GM23248 (cell line): ENCODE results near the gene NOP53. TPM values are rescaled to one million over a fixed set of nuclear protein-coding genes. Genes with fewer than 3 reads are reported as not detected.
A peak's percentile ranks its signal among the peaks of the same experiment; 100 is the strongest.
"Not testable (repeated sequence)": the region's sequence is repeated elsewhere in the genome, so short reads cannot be mapped to it uniquely, and the experiment has no call there.

ENCODE experiments used
- DNase-seq: peaks from one replicate; pipeline ENCODE4 v3.0.0-alpha.2; 2015
- H2AFZ ChIP-seq: fragments of 200-600 bp; sonication (generic); 2 replicates; pipeline ENCODE4 v1.6.1; 2016; ENCODE audit warnings: antibody characterized with exemption
- H3F3A ChIP-seq: fragments of 200-600 bp; sonication (generic); 2 replicates; pipeline ENCODE4 v1.6.1; 2016; ENCODE audit warnings: mild to moderate bottlenecking, antibody characterized with exemption, mixed run types; ENCODE audit not compliant: insufficient read depth
- H3K27ac ChIP-seq: fragments of 200-600 bp; sonication (generic); 2 replicates; pipeline ENCODE4 v1.5.1; 2016; ENCODE audit warnings: mild to moderate bottlenecking
- H3K27me3 ChIP-seq: fragments of 200-600 bp; sonication (generic); replicated peaks from 2 replicates; pipeline ENCODE4 v1.6.1; 2016; ENCODE audit warnings: mild to moderate bottlenecking; ENCODE audit not compliant: insufficient read depth
- H3K36me3 ChIP-seq: fragments of 200-600 bp; sonication (generic); 2 replicates; pipeline ENCODE4 v1.6.1; 2016; ENCODE audit warnings: low read depth, mild to moderate bottlenecking
- H3K4me1 ChIP-seq: fragments of 200-600 bp; sonication (generic); 2 replicates; pipeline ENCODE4 v1.6.1; 2016; ENCODE audit warnings: mild to moderate bottlenecking; ENCODE audit not compliant: insufficient read depth
- H3K4me2 ChIP-seq: fragments of 200-600 bp; sonication (generic); one replicate; pipeline ENCODE4 v1.6.1; 2016; ENCODE audit warnings: mild to moderate bottlenecking; ENCODE audit not compliant: unreplicated experiment
- H3K4me3 ChIP-seq: fragments of 200-600 bp; sonication (generic); 2 replicates; pipeline ENCODE4 v1.5.1; 2016; ENCODE audit warnings: mild to moderate bottlenecking
- H3K79me2 ChIP-seq: fragments of 200-600 bp; sonication (generic); 2 replicates; pipeline ENCODE4 v1.6.1; 2016; ENCODE audit warnings: mild to moderate bottlenecking; ENCODE audit not compliant: insufficient read depth
- H3K9ac ChIP-seq: fragments of 200-600 bp; sonication (generic); 2 replicates; pipeline ENCODE4 v1.6.1; 2016; ENCODE audit warnings: mild to moderate bottlenecking
- H3K9me2 ChIP-seq: fragments of 200-600 bp; sonication (generic); 2 replicates; pipeline ENCODE4 v1.6.1; 2016; ENCODE audit warnings: mixed run types, mild to moderate bottlenecking, moderate library complexity; ENCODE audit not compliant: insufficient read depth
- H3K9me3 ChIP-seq: fragments of 200-600 bp; sonication (generic); one replicate; pipeline ENCODE4 v1.6.1; 2017; ENCODE audit warnings: low read depth
- H4K20me1 ChIP-seq: fragments of 200-600 bp; sonication (generic); 2 replicates; pipeline ENCODE4 v1.6.0; 2016; ENCODE audit not compliant: insufficient read depth
- EZH2 ChIP-seq: fragments of 200-600 bp; sonication (generic); IDR thresholded peaks from 2 replicates; pipeline ENCODE4 v1.6.1; 2018; ENCODE audit warnings: antibody characterized with exemption, mild to moderate bottlenecking; ENCODE audit not compliant: insufficient read depth, poor library complexity, severe bottlenecking
- EZH2phosphoT487 ChIP-seq: fragments of 200-600 bp; sonication (generic); IDR thresholded peaks from 2 replicates; pipeline ENCODE4 v1.6.1; 2018; ENCODE audit warnings: antibody characterized with exemption, moderate library complexity, mild to moderate bottlenecking, low read depth; ENCODE audit not compliant: insufficient read depth
- WGBS, 2 experiments: methylation state at CpG; one replicate each; pipeline ENCODE4 v1.1.6; 2015 to 2017; ENCODE audit warnings: low lambda C conversion rate in 2 of 2, low coverage in 1 of 2; ENCODE audit errors: missing lambda C conversion rate in 2 of 2; 5-methylcytosine and 5-hydroxymethylcytosine counted together
- in situ Hi-C: fragments of 300-500 bp; cut with MboI; formaldehyde crosslinking; loops from 2 replicates; pipeline ENCODE4 v1.15.0; 2020
- polyA plus RNA-seq: library from polyadenylated mRNA; unstranded; fragments of >200 nt; fragmentation: Nextera tagmentation; extraction: Ambion mirVana; gene quantifications from 2 replicates; pipeline ENCODE4 v1.2.1, GENCODE V29; 2016
- total RNA-seq: library from RNA; depleted of rRNA; stranded (reverse); fragments of >200 nt; shearing (Covaris generic); gene quantifications from 2 replicates; pipeline ENCODE4 v1.2.3, GENCODE V29; 2014

The NOP53 gene
- total and polyA plus RNA-seq, 2 experiments from 2014 or later = 40.7 to 62.8 TPM

DNA sequence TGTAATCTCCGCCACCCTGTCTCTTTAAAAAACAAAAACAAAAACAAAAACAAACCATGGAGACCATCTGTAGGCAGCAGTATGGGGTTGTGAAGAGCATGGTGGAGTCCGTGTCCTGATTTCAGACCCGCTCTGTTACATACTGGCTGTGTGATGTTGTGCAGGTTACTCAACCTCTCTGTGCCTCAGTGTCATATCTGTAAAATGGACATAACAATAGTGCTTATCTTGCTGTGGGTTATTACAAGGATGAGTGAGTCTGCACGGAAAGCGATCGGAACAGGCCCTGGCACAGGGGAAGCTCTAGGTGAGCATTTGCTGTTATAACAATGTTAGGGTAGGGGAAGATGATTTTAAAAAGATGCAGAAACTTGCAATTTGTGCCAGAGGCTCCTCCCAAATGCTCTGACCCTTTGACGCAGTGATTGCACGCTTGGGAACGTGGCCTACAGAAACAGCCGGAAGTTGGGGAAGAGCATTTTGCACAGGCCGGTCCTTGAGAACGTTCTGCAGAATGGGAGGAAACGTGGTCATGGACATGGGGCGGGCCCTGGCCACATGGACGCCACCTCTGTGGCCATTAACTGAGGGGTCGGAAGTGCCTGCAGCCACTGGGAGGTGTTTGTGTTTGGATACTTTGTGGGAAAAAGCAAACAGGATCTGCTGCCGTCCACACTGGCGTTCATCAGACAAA lies 17.4 kb downstream of the NOP53 start:
- no peak overlapping the region for H3K4me3 ChIP-seq
- no peak overlapping the region for H3K27ac ChIP-seq
- H3K27me3 ChIP-seq = no peaks in the 10 kb centered on the region
- H4K20me1 ChIP-seq = no peaks in the 10 kb centered on the region
- peak; percentile 44 for DNase-seq
- no peaks in the 10 kb centered on the region for H3K9me3 ChIP-seq
- 50 to 51% methylated on average over 18 of the region's 18 CpGs for WGBS, 2 experiments
- no peaks in the 10 kb centered on the region for H3K4me1 ChIP-seq
- H3F3A ChIP-seq = peaks cover 6% of the 10 kb centered on the region; the same call in 1 of the 2 replicates
- no peak for TF ChIP-seq EZH2phosphoT487
- no peak for TF ChIP-seq EZH2
- H3K9me2 ChIP-seq = no peaks in the 10 kb centered on the region
- in situ Hi-C loops = no loop called here
- no peak overlapping the region for H3K4me2 ChIP-seq
- no peak overlapping the region for H3K9ac ChIP-seq
- H2AFZ ChIP-seq = no peak overlapping the region
- H3K79me2 ChIP-seq = no peaks in the 10 kb centered on the region
- H3K36me3 ChIP-seq = peaks cover 13% of the 10 kb centered on the region; the same call in 1 of the 2 replicates

DNA sequence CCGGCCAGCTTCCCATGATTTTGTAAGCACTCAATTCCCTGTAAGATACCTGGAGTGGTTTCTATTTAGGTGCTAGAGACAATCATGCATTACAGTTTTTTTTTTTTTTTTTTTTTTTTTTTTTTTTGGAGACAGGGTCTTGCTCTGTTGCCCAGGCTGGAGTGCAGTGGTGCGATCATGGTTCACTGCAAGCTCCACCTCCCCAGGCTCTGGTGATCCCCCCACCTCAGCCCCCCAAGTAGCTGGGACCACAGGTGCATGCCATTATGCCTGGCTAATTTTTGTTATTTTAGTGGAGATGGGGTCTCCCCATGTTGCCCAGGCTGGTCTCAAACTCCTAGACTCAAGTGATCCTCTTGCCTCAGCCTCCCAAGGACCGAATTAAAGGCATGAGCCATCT lies 19.4 kb downstream of the NOP53 start:
- H3K36me3 ChIP-seq, H3K9me3 ChIP-seq, H3K9ac ChIP-seq, in situ Hi-C loops, H3K27me3 ChIP-seq, H3K79me2 ChIP-seq, H3K27ac ChIP-seq, H3K4me2 ChIP-seq, H3K4me1 ChIP-seq, H4K20me1 ChIP-seq, H3K4me3 ChIP-seq, H2AFZ ChIP-seq, DNase-seq, H3K9me2 ChIP-seq, H3F3A ChIP-seq: not testable (repeated sequence)
- WGBS, 2 experiments = 74 to 76% methylated on average over 3 of the region's 3 CpGs

DNA sequence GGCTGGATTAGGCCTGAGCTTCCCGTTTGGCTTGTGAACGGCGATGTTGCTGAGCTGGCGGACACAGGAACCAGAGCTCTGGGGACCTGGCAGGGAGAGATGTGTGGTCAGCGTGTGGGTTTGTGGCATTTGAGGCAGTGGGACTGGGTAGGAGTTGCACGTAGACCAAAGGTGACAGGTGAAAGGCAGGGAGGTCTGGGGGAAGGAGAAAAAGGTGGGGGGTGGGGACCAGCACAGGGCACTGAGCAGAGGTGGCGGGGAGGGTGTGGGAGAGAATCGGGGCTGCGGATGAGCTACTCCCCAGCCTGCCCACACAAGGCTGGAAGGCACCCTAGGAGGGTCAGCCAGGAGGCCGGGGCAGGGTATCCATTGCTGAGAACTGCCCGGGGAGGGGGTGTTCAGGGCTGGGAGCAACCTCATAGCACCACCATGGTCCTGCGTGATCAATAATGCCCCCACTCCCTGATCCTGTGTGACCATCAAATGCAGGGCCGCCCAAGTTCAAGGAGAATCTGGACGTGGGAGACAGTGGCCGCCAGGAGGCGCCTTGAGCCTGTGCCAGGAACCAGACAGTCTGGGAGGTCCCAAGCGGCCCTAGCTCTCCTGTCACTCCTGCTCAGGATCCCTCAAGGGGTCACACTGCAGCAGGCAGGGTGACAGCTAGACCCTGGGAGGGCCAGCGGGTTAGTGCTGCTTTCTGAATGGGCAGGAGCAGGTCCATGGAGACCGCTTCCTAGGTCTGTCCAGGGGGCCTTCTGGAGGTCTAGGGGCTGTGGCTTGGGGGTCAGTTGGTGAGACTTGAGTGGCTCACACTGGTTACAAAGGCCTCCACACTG lies 20.4 kb downstream of the NOP53 start:
- Histone ChIP-seq H3K4me2 (no peak overlapping the region), H4K20me1 (no peaks in the 10 kb centered on the region), H3K27me3 (no peaks in the 10 kb centered on the region), H3K9me3 (no peaks in the 10 kb centered on the region), H3K4me1 (no peaks in the 10 kb centered on the region), H3K79me2 (no peaks in the 10 kb centered on the region), H3F3A (no peaks in the 10 kb centered on the region), H3K9ac (no peak overlapping the region), H3K27ac (no peak overlapping the region), H3K36me3 (no peaks in the 10 kb centered on the region), H3K9me2 (no peaks in the 10 kb centered on the region), H2AFZ (no peak overlapping the region), H3K4me3 (no peak overlapping the region)
- in situ Hi-C loops = no loop called here
- no peak for TF ChIP-seq EZH2
- TF ChIP-seq EZH2phosphoT487 = no peak
- WGBS, 2 experiments = 16 to 24% methylated on average over 15 to 18 of the region's 19 CpGs
- DNase-seq = peak; percentile 72

DNA sequence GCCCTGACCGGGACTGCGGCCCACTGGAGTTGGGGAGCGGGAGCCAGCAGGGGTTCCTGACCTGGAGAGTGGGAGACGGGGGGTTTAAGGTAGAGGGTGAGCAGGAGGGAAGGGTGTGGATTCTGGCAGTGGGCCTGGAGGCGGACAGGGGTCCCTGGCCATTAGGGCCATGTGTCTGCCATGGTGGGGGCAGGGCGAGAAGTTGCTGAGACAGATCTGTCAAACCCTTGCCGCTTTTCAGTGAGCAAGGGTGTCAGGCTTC lies 20.9 kb downstream of the NOP53 start:
- Histone ChIP-seq H3K4me3 (no peak overlapping the region), H3K4me2 (no peak overlapping the region), H3K9ac (no peak overlapping the region), H4K20me1 (no peaks in the 10 kb centered on the region), H3K27ac (no peak overlapping the region), H3K9me2 (no peaks in the 10 kb centered on the region), H3K36me3 (no peaks in the 10 kb centered on the region), H2AFZ (no peak overlapping the region), H3F3A (no peaks in the 10 kb centered on the region), H3K79me2 (no peaks in the 10 kb centered on the region), H3K27me3 (no peaks in the 10 kb centered on the region), H3K4me1 (no peaks in the 10 kb centered on the region), H3K9me3 (no peaks in the 10 kb centered on the region)
- whole genome bisulfite sequencing, 2 experiments = 51 to 66% methylated on average over 5 to 7 of the region's 7 CpGs
- in situ Hi-C loops = no loop called here
- no peak for DNase-seq
- no peak for TF ChIP-seq EZH2phosphoT487
- TF ChIP-seq EZH2 = no peak

DNA sequence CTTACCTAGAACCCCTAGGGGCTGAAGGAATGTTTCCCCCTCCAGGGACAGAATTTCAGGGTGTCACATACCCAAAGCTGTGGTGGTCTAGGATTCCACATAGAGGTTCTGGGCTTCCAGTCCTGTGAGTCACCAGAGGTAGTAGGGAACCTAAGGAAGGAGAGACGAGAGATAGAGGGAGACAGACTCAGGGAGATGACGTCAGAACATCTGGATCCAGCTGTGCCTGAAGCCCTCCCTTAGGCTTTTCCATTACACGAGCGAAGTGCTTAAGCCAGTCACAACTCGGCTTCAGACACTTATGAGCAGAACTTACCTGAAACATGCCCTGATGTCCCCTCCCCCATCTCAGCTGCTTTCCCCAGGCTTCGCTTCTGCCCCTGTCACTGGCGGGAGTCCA lies 21.3 kb downstream of the NOP53 start:
- H3K4me2 ChIP-seq = no peak overlapping the region
- no peaks in the 10 kb centered on the region for H3K36me3 ChIP-seq
- in situ Hi-C loops = no loop called here
- DNase-seq = no peak
- H4K20me1 ChIP-seq = no peaks in the 10 kb centered on the region
- H3K79me2 ChIP-seq = no peaks in the 10 kb centered on the region
- no peak overlapping the region for H3K9ac ChIP-seq
- no peaks in the 10 kb centered on the region for H3K9me3 ChIP-seq
- 68% methylated on average over 7 of the region's 7 CpGs for WGBS, 2 experiments
- no peak overlapping the region for H3K27ac ChIP-seq
- no peaks in the 10 kb centered on the region for H3K27me3 ChIP-seq
- H3K4me3 ChIP-seq = no peak overlapping the region
- H3F3A ChIP-seq = no peaks in the 10 kb centered on the region
- no peaks in the 10 kb centered on the region for H3K4me1 ChIP-seq
- H3K9me2 ChIP-seq = no peaks in the 10 kb centered on the region
- no peak for TF ChIP-seq EZH2phosphoT487
- TF ChIP-seq EZH2 = no peak
- H2AFZ ChIP-seq = no peak overlapping the region
